GM12865 (cell line): ENCODE data around the gene LRRC7.

ENCODE experiments used
- DNase-seq: peaks from one replicate; pipeline ENCODE4 v3.0.0; 2010; ENCODE audit warnings: low read depth
- H3K4me3 ChIP-seq: 2 replicates; pipeline ENCODE4 v1.5.1; 2011; ENCODE audit warnings: mild to moderate bottlenecking, low read depth, low read length, control low read depth
- CTCF ChIP-seq: IDR thresholded peaks from 2 replicates; pipeline ENCODE4 v1.5.1; 2011; ENCODE audit warnings: low read length, control low read depth, low read depth, inconsistent platforms; ENCODE audit not compliant: insufficient read depth; ENCODE audit errors: missing control alignments

The LRRC7 gene

DNA sequence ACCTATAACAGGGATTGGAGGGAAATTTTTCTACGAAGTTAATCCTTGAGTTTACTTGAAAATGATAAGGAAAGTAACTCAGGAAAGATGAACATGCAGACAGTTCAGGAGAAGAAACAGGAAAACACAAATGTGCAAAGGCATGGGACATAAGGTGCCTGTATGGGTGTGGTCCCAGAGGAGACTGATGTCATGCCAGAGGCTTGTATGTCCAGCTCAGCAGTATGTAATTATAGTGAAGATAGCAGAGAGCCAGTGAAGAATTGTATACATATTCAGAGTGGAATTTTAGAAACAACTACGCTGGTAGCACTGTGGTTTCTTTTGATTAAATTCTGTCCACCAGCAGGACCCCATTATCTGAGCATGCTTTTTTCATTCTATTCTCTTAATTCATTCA is 179.5 kb downstream of the LRRC7 start:
- no peak for DNase-seq
- H3K4me3 ChIP-seq: no peak overlapping the region
- no peak for TF ChIP-seq CTCF

DNA sequence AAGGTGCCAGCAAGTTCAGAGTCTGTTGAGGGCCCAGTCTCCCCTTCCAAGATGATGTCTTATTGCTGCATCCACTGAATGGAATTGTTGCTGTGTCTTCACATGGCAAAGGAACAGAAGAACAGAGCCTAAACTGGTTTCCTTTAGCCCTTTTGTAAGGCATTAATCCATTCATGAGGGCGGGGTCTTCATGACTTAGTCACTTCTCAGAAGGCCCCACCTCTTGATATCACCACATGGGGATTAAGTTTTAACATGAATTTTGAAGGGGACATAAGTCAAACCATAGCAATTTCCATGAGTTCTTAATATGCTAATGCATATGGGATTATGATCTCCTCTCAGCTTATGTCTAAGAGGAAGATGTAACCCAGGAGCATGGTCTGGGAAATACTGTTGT is 182.9 kb downstream of the LRRC7 start:
- no peak for TF ChIP-seq CTCF
- H3K4me3 ChIP-seq: no peak overlapping the region
- DNase-seq: no peak

DNA sequence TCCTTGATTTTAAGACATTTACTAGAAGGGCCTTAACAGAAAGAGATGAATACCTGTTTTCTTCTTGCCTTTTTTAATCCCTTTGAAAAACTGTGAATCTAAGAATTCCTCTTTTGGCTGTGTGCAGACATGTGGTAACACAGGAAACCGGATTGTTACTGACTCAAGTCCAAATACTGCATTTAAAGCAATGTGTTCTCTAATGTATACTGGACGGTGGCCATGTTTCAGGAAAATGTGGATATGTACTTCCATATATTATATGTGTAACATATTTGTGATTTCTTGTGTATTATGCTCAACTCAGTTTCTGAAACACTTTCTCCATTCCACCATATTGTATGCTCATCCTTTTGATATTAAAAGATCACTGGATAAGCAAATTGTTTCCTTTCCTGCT is 185.1 kb downstream of the LRRC7 start:
- TF ChIP-seq CTCF: no peak
- DNase-seq: no peak
- H3K4me3 ChIP-seq: no peak overlapping the region

DNA sequence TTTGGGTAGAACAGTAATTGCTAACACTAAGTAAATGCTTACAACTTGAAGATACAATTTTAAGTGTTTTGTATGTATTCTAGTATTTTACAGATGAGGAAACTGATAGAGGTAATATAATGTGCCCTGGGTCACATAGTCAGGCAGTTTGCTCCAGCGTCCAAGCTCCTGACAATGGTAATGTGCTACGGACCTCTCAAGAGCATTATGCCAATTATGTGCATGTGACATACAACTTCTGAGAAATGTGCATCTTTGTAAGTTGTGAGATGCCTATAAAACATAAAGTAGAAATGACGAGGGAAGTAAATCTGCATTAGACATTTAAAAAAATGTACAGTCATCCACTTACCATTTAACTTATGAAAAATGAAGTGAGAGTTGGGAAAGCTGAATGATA is 186.8 kb downstream of the LRRC7 start:
- H3K4me3 ChIP-seq: no peak overlapping the region
- no peak for TF ChIP-seq CTCF
- DNase-seq: no peak

- DNase-seq: no peak
- no peak for TF ChIP-seq CTCF
- H3K4me3 ChIP-seq: no peak overlapping the region
Measured at GRCh38 chr1:69755647-69756046, 187.9 kb downstream of the LRRC7 start.

DNA sequence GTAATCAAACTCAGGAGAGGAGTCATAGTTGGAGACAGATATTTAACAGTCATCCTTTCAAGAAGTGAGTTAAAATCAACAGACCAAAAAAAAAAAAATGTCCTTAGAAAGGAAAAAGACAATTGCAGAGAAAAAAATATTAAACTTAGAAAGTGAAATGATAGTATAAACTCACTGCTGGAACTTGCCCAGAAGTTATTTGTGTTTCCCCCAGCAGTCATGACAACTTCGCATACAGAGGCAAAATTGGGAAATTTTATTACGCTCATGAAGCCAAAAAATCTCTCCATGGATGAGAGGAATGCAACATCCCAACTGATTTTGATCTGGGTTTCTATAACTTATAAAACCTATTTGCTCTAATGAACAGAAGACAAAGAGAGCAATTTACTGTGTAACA is 198.2 kb downstream of the LRRC7 start:
- TF ChIP-seq CTCF: no peak
- no peak overlapping the region for H3K4me3 ChIP-seq
- no peak for DNase-seq

- DNase-seq: no peak
- TF ChIP-seq CTCF: no peak
- no peak overlapping the region for H3K4me3 ChIP-seq
Measured at GRCh38 chr1:69766431-69767180, 198.9 kb downstream of the LRRC7 start.
